Activated T-helper 17 cell treated with anti-CD3 and anti-CD28 coated beads, Interleukin-2, amount 50 U/mL, for 72 hours (primary cell): ENCODE results near the gene REEP6. TPM values are rescaled to one million over a fixed set of nuclear protein-coding genes. Genes with fewer than 3 reads are reported as not detected.

Source experiments
- ATAC-seq: fragments of 150-1000 bp; cut with Tn5 transposase; replicated peaks from 2 replicates; pipeline ENCODE4 v1.10.0; 2021; ENCODE audit warnings: mild to moderate bottlenecking, moderate library complexity
- H3K27ac Mint-ChIP-seq: one replicate; pipeline ENCODE4 v1.8.0; 2022; ENCODE audit warnings: mixed read lengths
- H3K27me3 Mint-ChIP-seq: one replicate; pipeline ENCODE4 v1.8.0; 2022; ENCODE audit warnings: mixed read lengths
- H3K36me3 Mint-ChIP-seq: one replicate; pipeline ENCODE4 v1.8.0; 2022; ENCODE audit warnings: low read depth, mild to moderate bottlenecking, mixed read lengths
- H3K4me1 Mint-ChIP-seq: one replicate; pipeline ENCODE4 v1.8.0; 2022; ENCODE audit warnings: mixed read lengths
- H3K4me3 Mint-ChIP-seq: one replicate; pipeline ENCODE4 v1.8.0; 2022; ENCODE audit warnings: mild to moderate bottlenecking, mixed read lengths
- H3K9me3 Mint-ChIP-seq: one replicate; pipeline ENCODE4 v1.8.0; 2022; ENCODE audit warnings: mixed read lengths
- total RNA-seq, 2 donors: library from RNA; stranded (reverse); gene quantifications; one replicate each; pipeline ENCODE4 v1.2.3, GENCODE V29; 2022

Gene REEP6
- total RNA-seq, 2 donors from 2014 or later = 1.7 to 2.2 TPM

DNA sequence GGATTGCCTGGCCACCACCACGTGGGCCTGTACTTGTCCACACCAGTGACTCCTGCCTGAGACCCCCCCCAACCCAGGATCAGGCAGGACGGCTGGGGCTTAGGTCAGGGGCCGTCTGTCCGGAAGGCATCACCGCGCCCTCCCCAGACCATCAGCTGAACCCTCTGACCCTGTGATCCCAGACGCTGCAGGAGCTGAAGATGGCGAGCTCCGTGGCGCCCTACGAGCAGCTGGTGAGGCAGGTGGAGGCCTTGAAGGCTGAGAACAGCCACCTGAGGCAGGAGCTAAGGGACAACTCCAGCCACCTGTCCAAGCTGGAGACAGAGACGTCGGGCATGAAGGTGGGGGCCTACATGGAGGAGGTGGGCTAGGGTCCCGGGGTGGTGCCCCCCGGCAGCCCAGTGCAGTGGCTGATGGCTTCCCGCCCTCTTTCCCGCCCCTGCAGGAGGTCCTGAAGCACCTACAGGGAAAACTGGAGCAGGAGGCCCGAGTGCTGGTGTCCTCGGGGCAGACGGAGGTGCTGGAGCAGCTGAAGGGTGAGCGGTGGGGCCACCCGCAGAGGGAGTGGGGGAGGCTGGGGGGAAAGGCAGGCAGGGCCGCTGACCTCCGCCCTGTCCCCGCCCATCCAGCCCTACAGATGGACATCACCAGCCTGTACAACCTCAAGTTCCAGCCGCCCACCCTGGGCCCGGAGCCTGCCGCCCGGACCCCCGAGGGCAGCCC, 38.0 kb upstream of the REEP6 start:
- no peak overlapping the region for H3K27ac Mint-ChIP-seq
- ATAC-seq = no peak
- peaks cover 15% of the 10 kb centered on the region for H3K36me3 Mint-ChIP-seq
- H3K4me1 Mint-ChIP-seq = peaks cover 4% of the 10 kb centered on the region
- H3K27me3 Mint-ChIP-seq = peaks cover 26% of the 10 kb centered on the region
- no peak overlapping the region for H3K4me3 Mint-ChIP-seq
- no peaks in the 10 kb centered on the region for H3K9me3 Mint-ChIP-seq

DNA sequence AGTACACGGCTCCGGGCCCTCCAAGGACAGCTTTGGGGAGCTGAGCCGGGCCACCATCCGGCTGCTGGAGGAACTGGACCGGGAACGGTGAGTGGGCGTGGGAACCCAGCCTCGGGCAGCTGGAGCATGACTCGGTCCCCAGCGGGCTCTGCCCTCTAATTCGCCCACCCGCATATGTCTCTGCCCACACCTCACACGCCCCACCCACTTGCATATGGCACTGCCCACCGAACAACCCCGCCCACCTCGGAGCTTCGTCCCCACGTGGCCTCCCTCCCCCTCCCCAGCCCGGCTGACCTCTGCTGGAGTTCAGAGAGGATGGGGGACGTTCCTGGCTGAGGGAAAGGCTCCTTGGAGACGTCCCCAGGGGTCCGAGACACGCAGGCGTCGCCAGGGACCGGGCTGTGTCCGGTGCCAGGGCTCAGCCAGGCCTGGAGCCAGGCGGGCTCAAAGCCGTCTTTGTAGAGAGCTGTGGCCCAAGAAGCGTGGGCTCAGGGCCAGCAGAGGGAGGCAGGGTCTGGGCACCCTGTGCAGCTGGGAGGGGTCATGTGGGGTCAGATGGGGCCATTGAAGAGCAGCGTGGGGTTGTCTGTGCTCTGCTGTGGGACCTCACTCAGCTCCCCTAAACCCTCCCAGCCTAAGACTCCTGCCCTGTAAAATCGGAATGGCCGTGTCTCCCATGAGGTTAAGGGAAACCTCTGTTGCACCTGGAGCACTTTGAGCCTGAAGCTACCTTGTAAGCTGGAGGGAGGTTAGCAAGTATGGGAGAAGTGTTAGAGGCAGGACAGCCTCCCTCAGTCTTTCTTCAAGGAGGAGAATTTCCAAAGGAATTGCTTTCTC, 37.2 kb upstream of the REEP6 start:
- peaks cover 23% of the 10 kb centered on the region for H3K27me3 Mint-ChIP-seq
- no peak overlapping the region for H3K4me3 Mint-ChIP-seq
- no peaks in the 10 kb centered on the region for H3K9me3 Mint-ChIP-seq
- no peak overlapping the region for H3K27ac Mint-ChIP-seq
- H3K36me3 Mint-ChIP-seq = peaks cover 11% of the 10 kb centered on the region
- peaks cover 5% of the 10 kb centered on the region for H3K4me1 Mint-ChIP-seq
- no peak for ATAC-seq

DNA sequence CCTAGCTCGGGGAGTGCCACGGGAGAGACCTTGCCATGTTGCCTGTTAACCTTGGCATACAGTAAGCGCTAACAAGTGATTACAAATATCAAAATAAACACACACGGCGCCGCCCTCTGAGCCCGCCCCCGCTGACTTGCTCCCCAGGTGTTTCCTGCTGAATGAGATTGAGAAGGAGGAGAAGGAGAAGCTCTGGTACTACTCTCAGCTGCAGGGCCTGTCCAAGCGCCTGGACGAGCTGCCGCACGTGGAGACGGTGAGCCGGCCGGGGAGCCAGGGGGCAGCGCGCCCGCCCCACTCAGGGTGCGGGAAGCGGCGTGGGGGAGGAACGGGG, 36.0 kb upstream of the REEP6 start:
- Mint-ChIP-seq H3K9me3 (no peaks in the 10 kb centered on the region), H3K36me3 (peaks cover 9% of the 10 kb centered on the region), H3K4me1 (peaks cover 9% of the 10 kb centered on the region), H3K27ac (no peak overlapping the region), H3K27me3 (peaks cover 19% of the 10 kb centered on the region), H3K4me3 (no peak overlapping the region)
- no peak for ATAC-seq

DNA sequence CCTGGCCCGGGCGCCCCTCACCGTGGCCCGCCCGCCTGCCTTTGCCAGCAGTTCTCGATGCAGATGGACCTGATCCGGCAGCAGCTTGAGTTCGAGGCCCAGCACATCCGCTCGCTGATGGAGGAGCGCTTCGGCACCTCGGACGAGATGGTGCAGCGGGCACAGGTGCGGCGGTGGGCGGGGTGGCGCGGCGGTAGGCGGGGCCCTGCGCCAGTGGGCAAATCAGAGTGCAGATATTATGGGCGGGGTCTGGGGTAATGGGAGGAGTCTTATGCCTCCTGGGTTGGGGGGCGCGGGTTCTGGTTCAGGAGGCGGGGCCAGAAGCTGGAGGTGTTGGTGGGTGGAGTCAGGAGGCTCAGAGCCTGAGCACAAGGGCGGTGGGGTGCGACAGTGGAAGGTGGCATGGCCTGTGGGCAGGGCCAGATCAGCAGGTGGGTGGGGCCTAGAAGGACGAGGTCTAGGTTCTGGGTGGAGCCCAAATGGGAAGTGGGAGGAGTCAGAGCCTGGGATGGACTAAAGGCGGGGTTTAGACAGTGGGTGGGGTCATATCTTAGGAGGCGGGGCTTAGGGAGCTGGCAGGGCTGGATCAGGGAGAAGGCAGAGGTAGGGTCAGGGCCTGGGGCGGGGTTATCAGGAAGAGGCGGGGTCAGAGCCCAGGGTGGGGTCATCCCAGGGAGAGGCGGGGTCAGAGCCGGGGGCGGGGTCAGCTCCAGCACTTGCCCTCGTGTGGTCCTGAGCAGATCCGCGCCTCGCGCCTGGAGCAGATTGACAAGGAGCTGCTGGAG, 35.5 kb upstream of the REEP6 start:
- peak overlapping the region; percentile 23 for H3K4me3 Mint-ChIP-seq
- H3K36me3 Mint-ChIP-seq = peaks cover 8% of the 10 kb centered on the region

DNA sequence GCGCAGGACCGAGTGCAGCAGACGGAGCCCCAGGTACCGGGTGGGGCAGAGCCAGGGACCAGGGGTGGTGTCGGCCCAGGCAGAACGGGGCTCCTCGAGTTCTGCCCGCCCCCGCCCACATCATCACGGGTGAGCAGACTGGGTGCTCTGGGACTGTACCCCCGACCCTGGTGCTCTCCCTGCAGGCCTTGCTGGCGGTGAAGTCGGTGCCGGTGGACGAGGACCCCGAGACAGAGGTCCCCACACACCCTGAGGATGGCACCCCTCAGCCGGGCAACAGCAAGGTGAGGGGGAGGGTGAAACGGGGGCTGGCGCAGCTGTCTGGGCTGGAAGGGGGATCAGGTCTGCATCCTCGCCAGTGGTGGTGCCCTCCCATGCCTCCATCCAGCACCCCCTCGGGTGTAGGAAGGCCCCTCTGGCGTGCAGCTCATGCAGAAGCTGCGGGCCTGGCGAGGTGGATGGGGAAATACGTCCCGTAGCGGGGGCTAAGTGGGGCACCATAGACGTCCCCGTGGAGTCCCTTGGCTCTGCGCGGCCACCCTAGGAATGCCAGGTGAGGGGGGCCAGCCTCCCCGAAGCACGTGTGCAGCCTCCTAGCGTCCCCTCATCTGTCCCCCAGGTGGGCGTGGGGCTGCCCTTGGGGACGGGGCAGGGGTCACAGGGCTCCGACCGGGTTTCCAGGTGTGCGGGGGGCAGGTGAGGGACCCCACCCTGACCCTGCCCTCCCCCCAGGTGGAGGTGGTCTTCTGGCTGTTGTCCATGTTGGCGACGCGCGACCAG, 34.7 kb upstream of the REEP6 start:
- no peak for ATAC-seq
- Mint-ChIP-seq H3K4me3 (no peak overlapping the region), H3K9me3 (no peaks in the 10 kb centered on the region), H3K27ac (no peak overlapping the region), H3K36me3 (peaks cover 5% of the 10 kb centered on the region), H3K27me3 (peaks cover 12% of the 10 kb centered on the region), H3K4me1 (peaks cover 9% of the 10 kb centered on the region)

More for the DNA sequence above, 35.5 kb upstream of the REEP6 start:
- H3K4me1 Mint-ChIP-seq = peaks cover 9% of the 10 kb centered on the region
- H3K9me3 Mint-ChIP-seq = no peaks in the 10 kb centered on the region
- peaks cover 18% of the 10 kb centered on the region for H3K27me3 Mint-ChIP-seq
- peak; percentile 65 for ATAC-seq
- no peak overlapping the region for H3K27ac Mint-ChIP-seq

DNA sequence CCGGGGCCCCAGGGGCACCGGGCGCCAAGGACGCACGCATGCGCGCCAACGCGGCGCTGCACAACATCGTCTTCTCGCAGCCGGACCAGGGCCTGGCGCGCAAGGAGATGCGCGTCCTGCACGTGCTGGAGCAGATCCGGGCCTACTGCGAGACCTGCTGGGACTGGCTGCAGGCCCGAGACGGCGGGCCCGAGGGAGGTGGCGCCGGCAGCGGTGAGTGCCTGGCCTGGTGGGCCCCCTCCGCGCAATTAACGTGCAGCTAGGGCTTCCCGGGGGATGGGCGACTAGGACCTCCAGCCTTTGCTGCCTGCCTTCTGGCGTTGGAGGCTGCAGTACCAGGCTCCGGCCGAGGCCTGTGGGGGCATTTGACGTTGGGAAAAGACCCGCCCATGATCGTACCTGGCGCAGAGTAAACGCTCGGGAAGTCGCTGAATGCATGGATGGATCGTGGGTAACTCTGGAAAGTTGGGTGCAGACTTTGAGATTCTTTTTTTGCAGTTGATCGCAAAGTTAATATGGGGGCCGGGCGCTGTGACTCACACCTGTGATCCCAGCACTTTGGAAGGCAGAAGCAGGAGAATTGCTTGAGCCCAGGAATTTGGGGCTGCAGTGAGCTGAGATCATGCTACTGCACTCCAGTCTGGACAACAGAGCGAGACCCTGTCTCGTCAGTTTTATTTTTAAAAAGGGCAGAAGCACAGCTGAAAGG, 33.8 kb upstream of the REEP6 start:
- Mint-ChIP-seq H3K27ac (no peak overlapping the region), H3K4me1 (peaks cover 9% of the 10 kb centered on the region), H3K9me3 (no peaks in the 10 kb centered on the region), H3K4me3 (no peak overlapping the region), H3K27me3 (peaks cover 12% of the 10 kb centered on the region), H3K36me3 (peaks cover 5% of the 10 kb centered on the region)
- ATAC-seq = no peak

DNA sequence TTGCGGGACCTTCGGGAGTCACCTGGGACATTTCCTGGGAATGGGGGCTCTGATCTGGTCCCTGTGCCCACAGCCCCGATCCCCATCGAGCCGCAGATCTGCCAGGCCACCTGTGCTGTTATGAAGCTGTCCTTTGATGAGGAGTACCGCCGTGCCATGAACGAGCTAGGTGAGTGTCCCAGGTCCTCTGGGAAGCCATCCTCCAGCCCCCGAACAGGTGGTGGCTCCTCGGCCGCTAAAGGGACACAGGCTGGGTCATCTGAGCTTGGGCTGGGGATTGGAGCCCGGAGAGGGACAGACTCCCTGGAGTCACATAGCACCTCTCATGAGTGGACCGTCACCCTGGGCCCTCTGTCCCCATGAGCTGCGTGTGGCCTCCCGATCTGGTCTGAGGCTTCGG, 33.1 kb upstream of the REEP6 start:
- no peaks in the 10 kb centered on the region for H3K9me3 Mint-ChIP-seq
- H3K4me3 Mint-ChIP-seq = no peak overlapping the region
- peaks cover 12% of the 10 kb centered on the region for H3K27me3 Mint-ChIP-seq

DNA sequence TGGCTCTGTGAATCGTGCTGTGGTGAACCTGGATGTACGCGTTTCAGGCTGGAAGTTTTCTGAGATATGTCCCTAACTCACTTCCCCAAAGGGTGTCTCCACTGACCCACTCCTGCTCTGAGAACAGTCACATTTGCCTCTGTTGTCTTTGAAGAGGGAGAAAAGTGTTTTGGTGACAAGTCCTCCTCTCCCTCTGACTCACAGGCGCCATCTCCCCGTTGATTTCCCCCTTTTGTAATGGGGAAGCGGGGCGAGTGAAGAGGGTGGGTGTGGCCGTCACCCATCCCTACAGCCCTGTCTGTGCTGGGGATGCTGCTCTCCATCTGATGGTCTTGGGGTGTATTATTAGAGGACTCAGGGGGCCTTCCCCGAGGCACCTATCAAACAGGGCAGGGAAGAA, 31.5 kb upstream of the REEP6 start:
- no peak overlapping the region for H3K27ac Mint-ChIP-seq
- H3K27me3 Mint-ChIP-seq = peaks cover 6% of the 10 kb centered on the region
- H3K36me3 Mint-ChIP-seq = peaks cover 5% of the 10 kb centered on the region
- ATAC-seq = no peak
- H3K9me3 Mint-ChIP-seq = no peaks in the 10 kb centered on the region
- H3K4me1 Mint-ChIP-seq = peaks cover 9% of the 10 kb centered on the region
- no peak overlapping the region for H3K4me3 Mint-ChIP-seq

More for the DNA sequence above, 33.1 kb upstream of the REEP6 start:
- ATAC-seq = no peak
- H3K4me1 Mint-ChIP-seq = peaks cover 9% of the 10 kb centered on the region
- H3K36me3 Mint-ChIP-seq = peaks cover 5% of the 10 kb centered on the region
- H3K27ac Mint-ChIP-seq = no peak overlapping the region

DNA sequence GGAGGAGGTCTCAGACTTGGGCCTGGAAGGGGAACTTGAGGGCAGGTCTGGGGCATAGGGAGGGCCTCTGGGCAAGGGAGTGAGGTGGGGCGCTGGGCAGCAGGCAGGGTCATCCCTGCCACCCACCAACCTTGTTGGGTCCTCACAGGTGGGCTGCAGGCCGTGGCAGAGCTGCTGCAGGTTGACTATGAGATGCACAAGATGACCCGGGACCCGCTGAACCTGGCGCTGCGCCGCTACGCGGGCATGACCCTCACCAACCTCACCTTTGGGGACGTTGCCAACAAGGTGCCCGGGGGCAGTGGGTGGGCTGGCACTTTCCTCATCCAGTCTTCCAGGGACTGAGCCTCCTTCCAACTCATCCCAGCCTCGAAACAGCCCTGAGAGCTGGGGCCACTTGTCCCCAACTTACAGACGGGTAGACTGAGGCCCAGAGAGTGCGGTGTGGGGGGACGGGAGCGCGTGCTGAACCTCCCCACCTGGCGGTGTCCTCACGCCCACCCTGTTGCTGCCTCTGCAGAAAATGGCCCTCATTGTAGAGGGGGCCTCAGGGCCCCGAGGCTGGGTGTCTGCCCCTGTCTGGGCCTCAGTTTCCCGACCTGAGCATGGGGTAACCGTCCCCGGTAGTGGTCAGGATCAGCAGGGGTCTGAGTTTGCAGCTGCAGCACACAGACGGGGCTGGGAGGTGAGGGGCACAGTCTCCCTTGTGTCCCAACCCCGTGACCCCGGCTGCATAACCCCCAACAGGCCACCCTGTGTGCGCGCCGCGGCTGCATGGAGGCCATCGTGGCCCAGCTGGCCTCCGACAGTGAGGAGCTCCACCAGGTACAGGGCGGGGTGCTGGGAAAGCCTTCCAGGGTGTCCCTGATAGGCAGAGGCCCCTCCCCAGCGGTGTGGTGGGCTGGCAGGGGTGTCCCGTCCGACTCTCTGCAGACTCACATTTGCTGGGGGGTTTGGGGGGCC, 30.7 kb upstream of the REEP6 start:
- peaks cover 9% of the 10 kb centered on the region for H3K4me1 Mint-ChIP-seq
- ATAC-seq = no peak
- H3K36me3 Mint-ChIP-seq = peaks cover 5% of the 10 kb centered on the region
- H3K4me3 Mint-ChIP-seq = no peak overlapping the region
- peaks cover 6% of the 10 kb centered on the region for H3K27me3 Mint-ChIP-seq
- no peak overlapping the region for H3K27ac Mint-ChIP-seq
- H3K9me3 Mint-ChIP-seq = no peaks in the 10 kb centered on the region

DNA sequence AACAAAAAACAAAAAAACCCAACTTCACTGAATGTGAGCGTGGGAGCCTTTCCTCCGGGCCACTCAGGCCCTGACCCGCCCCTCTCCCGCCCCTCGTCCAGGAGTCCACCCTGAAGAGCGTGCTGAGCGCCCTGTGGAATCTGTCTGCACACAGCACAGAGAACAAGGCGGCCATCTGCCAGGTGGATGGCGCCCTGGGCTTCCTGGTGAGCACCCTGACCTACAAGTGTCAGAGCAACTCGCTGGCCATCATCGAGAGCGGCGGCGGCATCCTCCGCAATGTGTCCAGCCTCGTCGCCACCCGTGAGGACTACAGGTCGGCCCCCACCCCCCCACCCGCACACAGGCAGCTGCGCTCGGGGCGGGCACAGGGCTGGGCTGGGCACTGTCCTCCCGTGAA, 29.1 kb upstream of the REEP6 start:
- Mint-ChIP-seq H3K9me3 (no peaks in the 10 kb centered on the region), H3K27me3 (no peaks in the 10 kb centered on the region), H3K4me1 (peaks cover 5% of the 10 kb centered on the region), H3K36me3 (peaks cover 5% of the 10 kb centered on the region), H3K27ac (no peak overlapping the region), H3K4me3 (no peak overlapping the region)
- no peak for ATAC-seq

DNA sequence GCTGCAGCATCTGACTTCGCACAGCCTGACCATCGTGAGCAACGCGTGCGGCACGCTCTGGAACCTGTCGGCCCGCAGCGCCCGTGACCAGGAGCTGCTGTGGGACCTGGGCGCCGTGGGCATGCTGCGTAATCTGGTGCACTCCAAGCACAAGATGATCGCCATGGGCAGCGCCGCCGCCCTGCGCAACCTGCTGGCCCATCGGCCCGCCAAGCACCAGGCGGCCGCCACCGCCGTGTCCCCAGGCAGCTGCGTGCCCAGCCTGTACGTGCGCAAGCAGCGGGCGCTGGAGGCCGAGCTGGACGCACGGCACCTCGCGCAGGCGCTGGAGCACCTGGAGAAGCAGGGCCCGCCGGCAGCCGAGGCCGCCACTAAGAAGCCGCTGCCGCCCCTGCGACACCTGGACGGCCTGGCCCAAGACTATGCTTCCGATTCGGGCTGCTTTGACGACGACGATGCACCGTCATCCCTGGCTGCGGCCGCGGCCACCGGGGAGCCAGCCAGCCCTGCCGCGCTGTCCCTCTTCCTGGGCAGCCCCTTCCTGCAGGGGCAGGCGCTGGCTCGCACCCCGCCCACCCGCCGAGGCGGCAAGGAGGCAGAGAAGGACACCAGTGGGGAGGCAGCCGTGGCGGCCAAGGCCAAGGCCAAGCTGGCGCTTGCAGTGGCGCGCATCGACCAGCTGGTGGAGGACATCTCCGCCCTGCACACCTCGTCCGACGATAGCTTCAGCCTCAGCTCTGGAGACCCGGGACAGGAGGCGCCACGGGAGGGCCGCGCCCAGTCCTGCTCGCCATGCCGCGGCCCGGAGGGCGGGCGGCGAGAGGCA, 25.6 kb upstream of the REEP6 start:
- Mint-ChIP-seq H3K36me3 (no peaks in the 10 kb centered on the region), H3K27me3 (no peaks in the 10 kb centered on the region), H3K9me3 (no peaks in the 10 kb centered on the region), H3K4me3 (no peak overlapping the region), H3K27ac (no peak overlapping the region), H3K4me1 (no peaks in the 10 kb centered on the region)
- no peak for ATAC-seq

DNA sequence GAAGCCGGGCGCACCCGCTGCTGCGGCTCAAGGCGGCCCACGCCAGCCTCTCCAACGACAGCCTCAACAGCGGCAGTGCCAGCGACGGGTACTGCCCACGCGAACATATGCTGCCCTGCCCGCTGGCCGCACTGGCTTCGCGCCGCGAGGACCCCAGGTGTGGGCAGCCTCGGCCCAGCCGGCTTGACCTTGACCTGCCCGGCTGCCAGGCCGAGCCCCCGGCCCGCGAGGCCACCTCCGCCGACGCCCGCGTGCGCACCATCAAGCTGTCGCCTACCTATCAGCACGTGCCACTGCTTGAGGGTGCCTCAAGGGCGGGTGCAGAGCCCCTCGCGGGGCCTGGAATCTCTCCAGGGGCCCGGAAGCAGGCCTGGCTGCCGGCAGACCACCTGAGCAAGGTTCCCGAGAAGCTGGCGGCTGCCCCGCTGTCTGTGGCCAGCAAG, 24.9 kb upstream of the REEP6 start:
- H3K9me3 Mint-ChIP-seq = no peaks in the 10 kb centered on the region
- H3K36me3 Mint-ChIP-seq = no peaks in the 10 kb centered on the region

More for the DNA sequence above, 24.9 kb upstream of the REEP6 start:
- no peaks in the 10 kb centered on the region for H3K27me3 Mint-ChIP-seq
- H3K4me1 Mint-ChIP-seq = no peaks in the 10 kb centered on the region
- H3K27ac Mint-ChIP-seq = no peak overlapping the region
- no peak for ATAC-seq
- H3K4me3 Mint-ChIP-seq = no peak overlapping the region
